ENCODE data around the gene CPNE2.

DNA sequence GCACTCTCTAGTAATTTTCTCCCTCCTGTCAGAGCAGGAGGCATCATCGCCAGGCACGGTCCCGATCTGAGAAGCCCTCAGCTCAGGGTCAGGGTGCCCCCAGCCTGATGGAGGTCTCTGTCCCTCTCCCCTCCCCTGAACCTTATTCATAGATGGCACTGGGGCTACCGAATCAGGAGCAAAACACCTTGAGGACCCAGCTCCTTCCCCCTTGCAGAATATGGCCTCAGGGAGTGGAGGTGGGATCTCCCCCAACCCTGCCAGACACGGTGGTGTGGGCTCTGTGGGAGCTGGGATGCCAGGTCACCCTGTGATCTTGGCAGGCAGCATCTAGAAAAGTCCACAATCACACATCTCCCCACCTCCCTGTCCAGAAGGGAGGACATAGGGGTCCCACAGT is 2.5 kb downstream of the CPNE2 start:
- TF ChIP-seq, protein P1, sequence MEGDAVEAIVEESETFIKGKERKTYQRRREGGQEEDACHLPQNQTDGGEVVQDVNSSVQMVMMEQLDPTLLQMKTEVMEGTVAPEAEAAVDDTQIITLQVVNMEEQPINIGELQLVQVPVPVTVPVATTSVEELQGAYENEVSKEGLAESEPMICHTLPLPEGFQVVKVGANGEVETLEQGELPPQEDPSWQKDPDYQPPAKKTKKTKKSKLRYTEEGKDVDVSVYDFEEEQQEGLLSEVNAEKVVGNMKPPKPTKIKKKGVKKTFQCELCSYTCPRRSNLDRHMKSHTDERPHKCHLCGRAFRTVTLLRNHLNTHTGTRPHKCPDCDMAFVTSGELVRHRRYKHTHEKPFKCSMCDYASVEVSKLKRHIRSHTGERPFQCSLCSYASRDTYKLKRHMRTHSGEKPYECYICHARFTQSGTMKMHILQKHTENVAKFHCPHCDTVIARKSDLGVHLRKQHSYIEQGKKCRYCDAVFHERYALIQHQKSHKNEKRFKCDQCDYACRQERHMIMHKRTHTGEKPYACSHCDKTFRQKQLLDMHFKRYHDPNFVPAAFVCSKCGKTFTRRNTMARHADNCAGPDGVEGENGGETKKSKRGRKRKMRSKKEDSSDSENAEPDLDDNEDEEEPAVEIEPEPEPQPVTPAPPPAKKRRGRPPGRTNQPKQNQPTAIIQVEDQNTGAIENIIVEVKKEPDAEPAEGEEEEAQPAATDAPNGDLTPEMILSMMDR (IDR thresholded peaks at IDR 0.05), result no peak
- TF ChIP-seq POLR2A (IDR thresholded peaks at IDR 0.05), result no peak

Measured in uterus (tissue), 2 donors.